Body of pancreas (tissue), 4 donors: Measurements from ENCODE around the gene LDLRAD4.

ENCODE experiments used
- CTCF ChIP-seq, 7 experiments: fragments of 450-650 bp in 4 of 7; fragments of 200-600 bp in 3 of 7; sonication (generic) in 3 of 7; IDR thresholded peaks; one replicate each; pipeline ENCODE4 v1.5.1; 2016 to 2019; ENCODE audit warnings: antibody characterized with exemption in 7 of 7
- POLR2A ChIP-seq, 3 donors: fragments of 450-650 bp; IDR thresholded peaks; one replicate each; pipeline ENCODE4 v1.6.1; 2016; ENCODE audit warnings: antibody characterized with exemption in 3 of 3, mild to moderate bottlenecking in 2 of 3

GRCh38 chr18:13551841-13552733, 333.5 kb downstream of the LDLRAD4 start:
- TF ChIP-seq CTCF (IDR thresholded peaks at IDR 0.05), result no peak
- TF ChIP-seq POLR2A (IDR thresholded peaks at IDR 0.05), result no peak
